Loucy (cell line): ENCODE measurements around the gene GPC5.

Experiments used
- H2AFZ ChIP-seq: fragments of 200-600 bp; sonication (generic); 2 replicates; pipeline ENCODE4 v1.6.0; 2016; ENCODE audit warnings: antibody characterized with exemption, mild to moderate bottlenecking, low read length, moderate library complexity
- H3F3A ChIP-seq: fragments of 200-600 bp; 2 replicates; pipeline ENCODE4 v1.6.0; 2016; ENCODE audit warnings: antibody characterized with exemption, low read depth, mild to moderate bottlenecking
- H3K27me3 ChIP-seq: fragments of 200-600 bp; sonication (generic); 2 replicates; pipeline ENCODE4 v1.6.1; 2014; ENCODE audit warnings: low read length, mild to moderate bottlenecking; ENCODE audit not compliant: insufficient read depth, poor library complexity, severe bottlenecking
- H3K36me3 ChIP-seq: fragments of 200-600 bp; sonication (generic); 2 replicates; pipeline ENCODE4 v1.6.1; 2016; ENCODE audit warnings: low read length; ENCODE audit not compliant: insufficient read depth
- H3K4me1 ChIP-seq: fragments of 200-600 bp; sonication (generic); 2 replicates; pipeline ENCODE4 v1.5.1; 2014; ENCODE audit warnings: low read length, mild to moderate bottlenecking; ENCODE audit not compliant: insufficient read depth, poor library complexity, severe bottlenecking
- H3K4me2 ChIP-seq: fragments of 200-600 bp; sonication (generic); 2 replicates; pipeline ENCODE4 v1.6.0; 2014; ENCODE audit warnings: antibody characterized with exemption, low read length, low read depth, mild to moderate bottlenecking; ENCODE audit not compliant: poor library complexity, severe bottlenecking
- H3K4me3 ChIP-seq: fragments of 200-600 bp; sonication (generic); 2 replicates; pipeline ENCODE4 v1.5.1; 2014; ENCODE audit warnings: low read length, mild to moderate bottlenecking, mixed read lengths; ENCODE audit not compliant: poor library complexity, severe bottlenecking
- H3K79me2 ChIP-seq: fragments of 200-600 bp; sonication (generic); 2 replicates; pipeline ENCODE4 v1.6.1; 2014; ENCODE audit warnings: low read length; ENCODE audit not compliant: insufficient read depth
- H3K9ac ChIP-seq: fragments of 200-600 bp; sonication (generic); 2 replicates; pipeline ENCODE4 v1.6.0; 2014; ENCODE audit warnings: mild to moderate bottlenecking, low read depth, low read length, moderate library complexity; ENCODE audit not compliant: poor library complexity, severe bottlenecking
- H3K9me2 ChIP-seq: fragments of 200-600 bp; sonication (generic); replicated peaks from 2 replicates; pipeline ENCODE4 v1.6.1; 2016; ENCODE audit warnings: low read depth, low read length, mixed read lengths
- H3K9me3 ChIP-seq: fragments of 200-600 bp; sonication (generic); 2 replicates; pipeline ENCODE4 v1.6.1; 2014; ENCODE audit warnings: mild to moderate bottlenecking, antibody characterized with exemption, low read length, low read depth; ENCODE audit not compliant: insufficient read depth
- H4K20me1 ChIP-seq: fragments of 200-600 bp; sonication (generic); 2 replicates; pipeline ENCODE4 v1.6.0; 2014; ENCODE audit warnings: antibody characterized with exemption, low read length, mild to moderate bottlenecking; ENCODE audit not compliant: insufficient read depth, poor library complexity, severe bottlenecking
- EZH2phosphoT487 ChIP-seq: fragments of 200-600 bp; IDR thresholded peaks from 2 replicates; pipeline ENCODE4 v1.6.1; 2018; ENCODE audit warnings: antibody characterized with exemption, mild to moderate bottlenecking, moderate library complexity, borderline replicate concordance
- TF ChIP-seq, protein P1 (sequence below): fragments of 200-600 bp; sonication (generic); conservative IDR thresholded peaks from 2 replicates; pipeline ENCODE4 v1.5.1; 2014; ENCODE audit warnings: mild to moderate bottlenecking, antibody characterized with exemption, low read length

The GPC5 gene

DNA sequence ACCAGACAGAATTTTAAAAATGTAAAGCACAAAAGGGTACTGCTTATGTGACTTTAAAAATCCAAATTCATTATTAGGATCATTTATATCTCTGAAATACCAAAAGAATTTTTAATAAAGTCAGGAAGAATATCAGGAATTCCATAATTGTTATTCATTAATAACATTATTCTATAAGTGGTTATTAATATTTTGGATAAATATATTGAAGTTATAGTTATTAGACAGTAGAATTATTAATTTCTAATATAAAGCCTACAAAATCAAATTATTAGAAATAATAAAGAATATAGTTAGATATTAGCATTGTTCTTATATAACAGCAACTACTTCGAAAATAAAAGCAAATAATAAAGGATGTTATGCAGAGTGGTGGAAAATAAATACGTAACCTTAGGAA lies 105.8 kb downstream of the GPC5 start:
- Histone ChIP-seq H3K4me1 (no peaks in the 10 kb centered on the region), H2AFZ (no peak overlapping the region), H3K36me3 (no peaks in the 10 kb centered on the region), H3K4me2 (no peak overlapping the region), H3K9me3 (no peaks in the 10 kb centered on the region), H3K4me3 (no peak overlapping the region), H3K79me2 (no peaks in the 10 kb centered on the region), H4K20me1 (no peaks in the 10 kb centered on the region), H3K9ac (no peak overlapping the region), H3F3A (no peaks in the 10 kb centered on the region), H3K9me2 (no peaks in the 10 kb centered on the region), H3K27me3 (no peaks in the 10 kb centered on the region)
- TF ChIP-seq EZH2phosphoT487, result no peak
- TF ChIP-seq, protein P1, sequence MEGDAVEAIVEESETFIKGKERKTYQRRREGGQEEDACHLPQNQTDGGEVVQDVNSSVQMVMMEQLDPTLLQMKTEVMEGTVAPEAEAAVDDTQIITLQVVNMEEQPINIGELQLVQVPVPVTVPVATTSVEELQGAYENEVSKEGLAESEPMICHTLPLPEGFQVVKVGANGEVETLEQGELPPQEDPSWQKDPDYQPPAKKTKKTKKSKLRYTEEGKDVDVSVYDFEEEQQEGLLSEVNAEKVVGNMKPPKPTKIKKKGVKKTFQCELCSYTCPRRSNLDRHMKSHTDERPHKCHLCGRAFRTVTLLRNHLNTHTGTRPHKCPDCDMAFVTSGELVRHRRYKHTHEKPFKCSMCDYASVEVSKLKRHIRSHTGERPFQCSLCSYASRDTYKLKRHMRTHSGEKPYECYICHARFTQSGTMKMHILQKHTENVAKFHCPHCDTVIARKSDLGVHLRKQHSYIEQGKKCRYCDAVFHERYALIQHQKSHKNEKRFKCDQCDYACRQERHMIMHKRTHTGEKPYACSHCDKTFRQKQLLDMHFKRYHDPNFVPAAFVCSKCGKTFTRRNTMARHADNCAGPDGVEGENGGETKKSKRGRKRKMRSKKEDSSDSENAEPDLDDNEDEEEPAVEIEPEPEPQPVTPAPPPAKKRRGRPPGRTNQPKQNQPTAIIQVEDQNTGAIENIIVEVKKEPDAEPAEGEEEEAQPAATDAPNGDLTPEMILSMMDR, result no peak

DNA sequence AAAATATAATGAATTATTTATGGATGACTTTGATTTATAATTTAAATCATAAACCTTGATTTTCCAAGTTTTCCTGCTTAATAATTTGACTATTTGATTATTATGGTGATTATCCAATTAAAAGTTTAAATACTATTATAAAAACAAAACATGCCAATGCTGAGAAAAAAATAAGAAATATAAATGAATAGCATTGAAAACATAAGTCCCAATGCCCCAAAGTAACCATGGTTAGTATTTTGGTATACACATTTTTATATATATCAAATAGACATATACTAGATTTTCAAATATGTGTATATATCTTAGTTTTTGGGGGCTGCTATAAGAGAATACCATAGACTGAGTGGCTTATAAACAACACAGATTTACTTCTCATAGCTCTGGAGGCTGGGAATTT lies 108.3 kb downstream of the GPC5 start:
- Histone ChIP-seq H3K9me3 (no peaks in the 10 kb centered on the region), H3F3A (no peaks in the 10 kb centered on the region), H3K79me2 (no peaks in the 10 kb centered on the region), H4K20me1 (no peaks in the 10 kb centered on the region), H3K36me3 (no peaks in the 10 kb centered on the region), H3K9ac (no peak overlapping the region), H3K27me3 (no peaks in the 10 kb centered on the region), H2AFZ (no peak overlapping the region), H3K4me1 (no peaks in the 10 kb centered on the region), H3K9me2 (no peaks in the 10 kb centered on the region), H3K4me2 (no peak overlapping the region), H3K4me3 (no peak overlapping the region)
- no peak for TF ChIP-seq EZH2phosphoT487
- TF ChIP-seq, protein P1, result no peak

DNA sequence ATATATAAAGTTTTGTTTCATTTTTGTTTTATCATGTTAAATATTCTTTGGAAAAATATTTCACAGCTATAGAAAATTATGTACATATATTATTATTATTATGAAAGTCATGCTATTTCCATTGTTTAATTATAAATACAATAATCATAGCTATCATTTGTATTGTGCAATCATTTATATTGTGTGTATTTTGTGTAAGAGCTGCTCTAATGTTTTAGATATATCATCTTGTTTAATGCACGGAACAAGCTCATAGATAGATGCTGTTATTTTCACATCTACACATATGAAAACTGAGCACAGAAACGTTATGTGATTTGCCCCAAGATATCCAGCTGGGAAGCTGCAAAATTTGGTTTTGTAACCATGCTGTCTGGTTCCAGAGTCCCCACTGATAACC lies 111.6 kb downstream of the GPC5 start:
- H3K36me3 ChIP-seq, result no peaks in the 10 kb centered on the region
- TF ChIP-seq EZH2phosphoT487, result no peak
- TF ChIP-seq, protein P1, result no peak
- no peak overlapping the region for H3K9ac ChIP-seq
- no peaks in the 10 kb centered on the region for H3K4me1 ChIP-seq
- H3F3A ChIP-seq, result no peaks in the 10 kb centered on the region
- H3K9me2 ChIP-seq, result no peaks in the 10 kb centered on the region
- no peak overlapping the region for H3K4me2 ChIP-seq
- H4K20me1 ChIP-seq, result no peaks in the 10 kb centered on the region
- no peak overlapping the region for H2AFZ ChIP-seq
- no peaks in the 10 kb centered on the region for H3K27me3 ChIP-seq
- H3K79me2 ChIP-seq, result no peaks in the 10 kb centered on the region
- no peak overlapping the region for H3K4me3 ChIP-seq
- no peaks in the 10 kb centered on the region for H3K9me3 ChIP-seq
